ENCODE results near the gene KLHL17. TPM values are rescaled to one million over a fixed set of nuclear protein-coding genes. Genes with fewer than 3 reads are reported as not detected.

The KLHL17 gene
- total RNA-seq, 4 donors from 2014 or later = 3.7 to 10.8 (median 6.2) TPM

GRCh38 chr1:936348-937264 is 23.8 kb upstream of the KLHL17 start:
- Histone ChIP-seq H3K36me3 (no peaks in the 10 kb centered on the region), H3K4me1 (peaks cover 26 to 43% (median 38%) of the 10 kb centered on the region in 4 donors), H3K9me3 (no peaks in the 10 kb centered on the region), H3K27ac (replicated peaks in 1 of 4) (no peak overlapping the region), H3K27me3 (peaks cover 10 to 92% (median 32%) of the 10 kb centered on the region in 4 donors), H3K4me3 (no peak overlapping the region)
- TF ChIP-seq POLR2A (IDR thresholded peaks at IDR 0.05; ENCODE audit: low read depth) (no peak), POLR2AphosphoS5 (IDR thresholded peaks at IDR 0.05) (no peak), EP300 (IDR thresholded peaks at IDR 0.05) (no peak), CTCF (IDR thresholded peaks at IDR 0.05) (no peak)
- no peak for DNase-seq (ENCODE audit: extremely low spot score)
- intact Hi-C loops (cut with DNase I) = loop anchor here (5.0 kb wide), 1 partner anchor 34 kb away; no protein-coding TSS in a partner anchor
- 67% methylated on average over 30 of the region's 45 CpGs for WGBS

- TF ChIP-seq CTCF (IDR thresholded peaks at IDR 0.05) (no peak), EP300 (IDR thresholded peaks at IDR 0.05) (no peak), POLR2AphosphoS5 (IDR thresholded peaks at IDR 0.05) (no peak), POLR2A (IDR thresholded peaks at IDR 0.05; ENCODE audit: low read depth) (no peak)
- intact Hi-C loops (cut with DNase I) = loop anchor here (5.0 kb wide), 1 partner anchor 35 kb away; no protein-coding TSS in a partner anchor
- no peak overlapping the region for H3K4me3 ChIP-seq
- no peaks in the 10 kb centered on the region for H3K36me3 ChIP-seq
- peaks cover 10 to 92% (median 40%) of the 10 kb centered on the region in 4 donors for H3K27me3 ChIP-seq
- no peak overlapping the region for H3K27ac ChIP-seq (replicated peaks in 1 of 4)
- WGBS = 89% methylated on average over 12 of the region's 16 CpGs
- H3K4me1 ChIP-seq = peaks cover 35 to 52% (median 47%) of the 10 kb centered on the region in 4 donors
- H3K9me3 ChIP-seq = no peaks in the 10 kb centered on the region
- no peak for DNase-seq (ENCODE audit: extremely low spot score)
Observed at GRCh38 chr1:937521-937920, 22.9 kb upstream of the KLHL17 start.

GRCh38 chr1:938088-938683 is 22.2 kb upstream of the KLHL17 start:
- Histone ChIP-seq H3K9me3 (no peaks in the 10 kb centered on the region), H3K27ac (replicated peaks in 1 of 4) (no peak overlapping the region), H3K27me3 (peaks cover 10 to 92% (median 46%) of the 10 kb centered on the region in 4 donors), H3K4me1 (peaks cover 40 to 59% (median 54%) of the 10 kb centered on the region in 4 donors), H3K4me3 (no peak overlapping the region), H3K36me3 (no peaks in the 10 kb centered on the region)
- TF ChIP-seq POLR2A (IDR thresholded peaks at IDR 0.05; ENCODE audit: low read depth) (no peak), CTCF (IDR thresholded peaks at IDR 0.05) (peak; percentile 18 to 45 (median 25)), POLR2AphosphoS5 (IDR thresholded peaks at IDR 0.05) (no peak), EP300 (IDR thresholded peaks at IDR 0.05) (no peak)
- intact Hi-C loops (cut with DNase I) = loop anchor here (5.0 kb wide), 1 partner anchor 36 kb away; no protein-coding TSS in a partner anchor
- DNase-seq (ENCODE audit: extremely low spot score) = no peak
- WGBS = 74% methylated on average over 12 of the region's 15 CpGs

GRCh38 chr1:938711-939489 is 21.5 kb upstream of the KLHL17 start:
- Histone ChIP-seq H3K4me1 (peaks cover 40 to 66% (median 61%) of the 10 kb centered on the region in 4 donors), H3K9me3 (no peaks in the 10 kb centered on the region), H3K27ac (replicated peaks in 1 of 4) (peak overlapping the region in 1 of 4 donors; percentile 52), H3K4me3 (no peak overlapping the region), H3K36me3 (no peaks in the 10 kb centered on the region), H3K27me3 (peaks cover 10 to 92% (median 45%) of the 10 kb centered on the region in 4 donors)
- no peak for DNase-seq (ENCODE audit: extremely low spot score)
- TF ChIP-seq POLR2A (IDR thresholded peaks at IDR 0.05; ENCODE audit: low read depth) (no peak), CTCF (IDR thresholded peaks at IDR 0.05) (no peak), POLR2AphosphoS5 (IDR thresholded peaks at IDR 0.05) (no peak), EP300 (IDR thresholded peaks at IDR 0.05) (no peak)
- intact Hi-C loops (cut with DNase I) = loop anchor here (5.0 kb wide), 1 partner anchor 37 kb away; no protein-coding TSS in a partner anchor
- WGBS = 82% methylated on average over 29 of the region's 30 CpGs
